Stimulated activated naive CD8-positive, alpha-beta T cell treated with anti-CD3 and anti-CD28 coated beads, Interleukin-15, Interleukin-2, amounts not matched to agents 100 U/mL and 50 U/mL, for 24 hours (primary cell): ENCODE data around the gene FARP1.

Source experiments
- ATAC-seq: fragments of 150-1000 bp; cut with Tn5 transposase; one replicate; pipeline ENCODE4 v1.10.0; 2021
- DNase-seq: peaks from one replicate; pipeline ENCODE4 v3.0.0; 2021

FARP1 gene

DNA sequence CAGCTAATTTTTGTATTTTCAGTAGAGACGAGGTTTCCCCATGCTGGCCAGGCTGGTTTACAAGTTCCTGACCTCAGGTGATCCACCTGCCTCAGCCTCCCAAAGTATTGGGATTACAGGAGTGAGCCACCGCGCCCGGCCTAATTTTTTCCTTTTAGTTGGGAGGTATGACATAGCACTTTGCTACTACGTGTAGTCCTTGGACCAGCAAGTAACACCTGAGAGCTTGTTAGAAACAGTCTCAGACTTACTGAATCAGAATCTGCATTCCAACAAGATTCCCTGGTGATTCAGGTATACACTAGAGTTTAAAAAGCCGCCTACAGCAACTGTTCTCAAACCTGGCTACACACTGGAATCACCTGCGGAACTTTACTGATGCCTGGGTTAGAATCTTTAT lies 1.8 kb upstream of the FARP1 start:
- ATAC-seq = no peak
- no peak for DNase-seq

DNA sequence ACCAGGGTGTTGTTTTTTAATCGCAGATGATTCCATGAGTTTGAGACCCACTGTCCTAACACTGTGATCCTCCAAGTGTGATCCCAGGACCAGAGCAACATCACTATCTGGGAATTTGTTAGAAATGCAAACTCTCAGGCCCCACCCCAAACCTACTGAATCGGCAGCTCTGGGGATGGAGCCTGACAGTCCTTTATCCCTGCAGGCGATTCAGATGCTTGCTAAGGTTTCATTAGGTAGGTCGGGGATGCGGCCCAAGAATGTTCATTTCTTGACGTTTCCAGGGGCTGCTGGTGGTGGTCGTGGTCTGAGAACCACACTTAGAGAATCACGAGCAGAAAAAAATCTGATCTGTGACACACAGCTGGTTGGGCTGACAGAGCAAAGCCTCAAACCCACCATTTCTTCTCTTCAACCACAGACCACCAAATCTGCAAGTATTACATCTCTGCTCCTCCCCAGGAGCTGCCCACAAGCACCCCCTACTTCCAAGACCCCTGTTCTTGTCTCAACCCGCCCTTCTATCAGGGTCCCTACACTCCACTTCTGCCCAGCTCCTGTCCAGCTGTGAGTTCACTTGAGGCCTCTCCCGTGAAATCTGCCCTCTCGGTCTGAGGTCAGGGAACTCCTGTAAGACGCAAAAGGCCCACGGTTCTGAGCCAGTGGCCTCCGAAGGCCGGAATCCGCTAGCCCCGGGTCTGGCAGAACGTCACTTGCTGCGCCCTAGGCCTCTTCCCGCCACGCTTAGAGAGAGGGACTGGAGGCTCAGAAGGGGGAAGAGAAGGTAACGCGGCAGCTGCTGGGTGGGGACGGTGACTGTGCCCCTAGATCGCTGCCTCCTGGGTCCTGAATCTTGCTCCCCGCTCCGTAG lies 1.1 kb upstream of the FARP1 start:
- no peak for DNase-seq
- no peak for ATAC-seq

DNA sequence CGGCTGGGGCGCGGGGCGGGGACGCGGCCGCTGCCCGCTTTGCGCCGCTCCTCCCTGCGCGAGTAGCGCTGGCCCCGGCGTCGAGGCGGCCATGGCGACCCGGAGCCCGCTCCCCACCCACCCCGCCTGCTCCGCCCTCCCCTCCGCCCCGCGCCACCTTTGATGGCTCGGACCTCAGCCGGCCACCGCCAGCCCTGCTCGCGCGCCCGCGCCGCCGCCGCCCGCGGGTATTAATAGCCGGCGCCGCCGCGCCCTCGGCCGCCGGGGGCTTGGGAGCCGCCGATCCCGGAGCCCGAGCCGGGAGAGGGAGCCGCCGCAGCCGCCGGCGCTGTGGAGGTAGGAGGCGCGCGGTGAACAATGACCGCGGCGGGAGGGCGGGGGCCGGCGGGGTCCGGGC lies 261 bp downstream of the FARP1 start:
- DNase-seq = no peak
- ATAC-seq = no peak

GRCh38 chr13:98143601-98144026 lies 720 bp downstream of the FARP1 start:
- DNase-seq (no peak), ATAC-seq (no peak)

DNA sequence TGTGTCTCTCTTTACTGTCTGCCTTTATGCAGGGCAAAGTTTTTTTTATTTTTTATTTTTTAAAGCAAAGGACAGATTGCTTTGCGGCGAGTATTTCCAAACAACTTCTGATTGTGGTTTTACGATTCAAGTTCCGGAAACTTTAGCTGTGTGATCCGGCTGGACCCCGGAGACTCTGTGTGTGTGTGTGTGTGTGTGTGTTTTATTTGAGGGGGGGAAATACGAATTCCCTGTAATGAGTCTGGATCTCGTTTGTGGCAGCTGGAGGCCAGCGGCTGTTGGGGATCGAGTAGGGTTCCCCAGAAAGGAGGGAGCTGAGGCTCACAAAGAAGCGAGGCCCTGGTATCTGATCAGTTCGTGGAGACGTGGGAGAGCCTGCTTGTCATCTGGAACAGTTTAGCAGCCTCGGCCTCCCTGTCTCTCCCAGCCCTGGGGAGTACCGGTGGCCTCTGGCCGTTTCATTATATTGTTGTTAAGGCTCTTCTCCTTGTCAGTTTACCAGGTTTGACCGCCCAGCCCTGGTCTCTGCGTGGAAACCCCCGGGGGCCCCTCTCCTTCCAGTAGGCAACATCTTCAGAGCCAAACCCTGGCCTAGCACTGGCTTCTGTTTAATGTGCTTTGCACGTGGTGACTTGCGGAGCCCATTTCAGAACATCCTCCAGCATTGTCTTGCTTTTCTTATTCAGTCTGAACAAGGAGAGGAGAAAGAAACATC lies 1.3 kb downstream of the FARP1 start:
- no peak for ATAC-seq
- no peak for DNase-seq

- ATAC-seq (no peak), DNase-seq (no peak)
Observed at GRCh38 chr13:98144801-98145350, 2.0 kb downstream of the FARP1 start.

- ATAC-seq (no peak), DNase-seq (no peak)
Observed at GRCh38 chr13:98147521-98147920, 4.6 kb downstream of the FARP1 start.

DNA sequence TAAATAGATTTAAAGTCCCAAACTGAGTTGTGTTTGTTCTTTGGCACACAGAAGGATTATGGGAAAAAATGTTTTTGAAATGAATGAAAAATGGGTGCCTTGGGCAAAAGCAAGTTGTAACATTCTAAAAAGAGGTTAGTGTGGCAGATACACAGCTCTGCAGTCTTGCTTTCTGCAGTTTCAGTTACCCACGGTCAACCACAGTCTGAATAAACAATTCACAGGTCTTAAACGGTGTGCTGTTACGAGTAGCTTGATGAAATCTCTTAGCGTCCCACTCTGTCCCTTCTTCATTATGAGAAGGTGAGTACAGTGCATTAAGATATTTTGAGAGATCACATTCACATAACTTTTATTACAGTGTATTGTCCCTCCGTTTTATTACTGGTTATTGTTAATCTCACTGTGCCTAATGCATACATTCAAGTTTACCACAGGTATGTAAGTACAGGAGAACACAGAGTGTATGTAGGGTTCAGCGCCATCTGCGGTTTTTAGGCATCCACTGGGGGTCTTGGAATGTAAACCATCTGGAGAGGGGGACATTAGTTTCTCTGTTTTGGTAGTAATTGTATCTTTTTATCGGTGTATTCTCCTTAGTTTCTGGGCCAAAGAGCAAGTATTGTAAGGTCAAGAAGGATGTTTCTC lies 8.1 kb downstream of the FARP1 start:
- no peak for ATAC-seq

GRCh38 chr13:98155475-98156109 lies 12.7 kb downstream of the FARP1 start:
- DNase-seq = no peak
- no peak for ATAC-seq

More for the DNA sequence above, 8.1 kb downstream of the FARP1 start:
- DNase-seq = no peak

DNA sequence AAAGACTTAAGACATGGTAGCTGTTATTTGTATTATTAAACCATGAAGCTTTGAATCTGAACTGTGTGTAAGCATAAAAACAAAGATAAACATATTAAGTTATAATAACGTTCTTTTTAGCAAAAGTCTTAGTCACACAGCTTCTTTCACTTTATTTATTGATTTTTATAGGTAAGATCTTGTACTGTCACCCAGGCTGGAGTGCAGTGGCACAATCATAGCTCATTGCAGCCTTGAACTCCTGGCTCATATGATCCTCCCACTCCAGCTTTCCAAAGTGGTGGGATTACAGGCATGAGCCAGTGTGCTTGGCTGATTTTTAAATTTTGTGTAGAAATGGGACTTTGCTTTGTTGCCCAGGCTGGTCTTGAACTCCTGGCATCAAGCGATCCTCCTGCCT lies 13.4 kb downstream of the FARP1 start:
- DNase-seq = no peak
- no peak for ATAC-seq

DNA sequence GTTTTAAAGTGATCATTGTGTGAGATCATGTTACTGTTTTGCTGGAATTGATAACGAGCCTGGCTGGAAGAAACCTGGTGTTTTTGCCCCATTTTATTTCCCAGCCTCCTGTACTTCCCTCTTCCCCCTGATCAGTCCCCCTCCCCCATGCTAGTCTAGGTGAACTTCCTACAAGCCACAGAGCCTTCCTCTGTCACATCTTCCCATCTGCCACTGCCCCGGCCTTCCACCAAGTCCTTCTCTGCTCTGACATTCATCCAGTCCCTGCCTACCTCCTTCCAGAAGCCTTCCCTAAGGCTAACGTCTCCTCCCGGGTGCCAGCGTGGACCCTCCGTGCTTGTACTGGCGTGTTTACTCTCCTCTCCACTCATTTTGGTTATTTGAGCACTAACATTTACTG lies 14.3 kb downstream of the FARP1 start:
- ATAC-seq = no peak
- DNase-seq = no peak

- DNase-seq (no peak), ATAC-seq (no peak)
Observed at GRCh38 chr13:98157609-98158008, 14.7 kb downstream of the FARP1 start.

- ATAC-seq = no peak
- DNase-seq = no peak
Observed at GRCh38 chr13:98158172-98158899, 15.4 kb downstream of the FARP1 start.

- no peak for ATAC-seq
- no peak for DNase-seq
Observed at GRCh38 chr13:98162935-98163334, 20.0 kb downstream of the FARP1 start.

DNA sequence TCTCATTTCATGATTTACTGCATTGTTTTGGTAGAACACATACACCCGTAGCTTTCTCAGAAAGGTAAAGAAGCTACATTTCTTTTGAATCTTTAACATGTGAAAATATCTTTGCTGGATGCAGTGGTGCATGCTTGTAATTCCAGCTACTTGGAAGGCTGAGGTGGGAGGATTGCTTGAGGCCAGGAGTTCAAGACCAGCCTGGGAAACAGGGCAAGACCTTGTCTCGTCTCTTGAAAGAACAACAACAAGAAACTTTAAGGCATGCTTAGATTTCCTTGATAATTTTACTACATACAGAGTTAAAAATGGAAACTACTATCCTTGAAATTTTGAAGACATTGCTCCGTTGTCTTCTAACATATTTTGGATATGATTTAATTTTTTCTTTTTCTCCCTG lies 26.4 kb downstream of the FARP1 start:
- DNase-seq = no peak
- ATAC-seq = no peak

- no peak for DNase-seq
Observed at GRCh38 chr13:98171900-98172589, 29.2 kb downstream of the FARP1 start.

DNA sequence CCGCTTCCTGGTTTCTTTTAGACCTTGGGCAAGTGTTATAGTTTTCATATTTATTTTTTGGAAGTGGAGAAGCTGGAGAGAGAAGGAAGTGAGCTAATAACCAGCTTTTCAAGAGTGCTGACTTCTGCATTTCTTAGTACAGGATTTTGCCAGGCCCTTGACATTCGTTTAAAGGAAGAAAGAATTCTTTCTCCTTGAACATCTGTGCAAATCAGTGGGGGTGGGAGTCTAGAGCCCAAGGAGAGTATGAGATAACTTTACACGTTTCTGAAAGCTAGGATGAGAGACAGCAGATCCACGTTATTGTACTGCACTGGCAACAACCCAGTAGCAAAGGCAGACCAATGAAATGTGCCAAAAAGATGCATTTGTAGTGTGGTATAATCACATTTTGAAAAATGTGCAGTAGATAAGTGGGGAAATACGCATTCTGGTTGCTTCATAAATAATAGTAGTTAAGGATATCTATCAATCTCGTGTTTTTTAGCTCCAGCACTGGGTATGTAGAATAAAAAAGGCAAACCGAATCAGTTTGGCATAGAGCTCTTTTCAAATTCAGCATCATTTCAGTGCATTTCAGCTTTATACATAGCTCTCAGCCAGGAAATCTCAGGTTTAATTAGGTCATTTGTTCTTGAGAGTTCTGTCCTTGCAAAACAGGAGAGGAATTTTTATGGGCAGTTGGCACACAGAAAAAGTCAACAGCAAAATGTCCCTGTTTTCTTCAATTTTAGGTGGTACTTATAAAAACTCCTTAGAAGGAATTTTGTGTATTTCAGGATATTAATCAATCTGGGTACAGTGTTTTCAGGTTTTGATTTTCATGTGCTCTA lies 29.9 kb downstream of the FARP1 start:
- ATAC-seq (no peak), DNase-seq (no peak)

More at GRCh38 chr13:98171900-98172589, 29.2 kb downstream of the FARP1 start:
- no peak for ATAC-seq

- ATAC-seq (no peak), DNase-seq (no peak)
Observed at GRCh38 chr13:98173431-98174152, 30.7 kb downstream of the FARP1 start.

DNA sequence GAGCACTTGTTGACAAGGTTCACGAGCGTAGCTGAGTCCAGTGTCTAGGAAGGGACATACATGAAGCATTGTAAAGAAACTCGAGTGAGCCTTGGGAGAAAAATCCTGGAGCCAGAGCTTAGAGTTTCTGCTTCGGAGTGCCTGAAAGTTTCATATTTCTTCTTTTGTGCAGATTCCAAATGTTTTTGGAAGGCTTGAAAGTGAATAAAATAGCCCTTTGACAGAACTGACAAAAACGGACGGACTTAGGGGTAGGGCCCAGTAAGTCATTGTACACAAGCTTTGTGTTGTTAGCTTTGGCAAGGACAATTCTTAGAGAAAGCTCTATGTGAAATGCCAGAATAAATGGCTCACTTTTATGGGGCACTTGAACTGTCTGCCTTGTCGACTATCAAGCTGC lies 31.4 kb downstream of the FARP1 start:
- DNase-seq (no peak), ATAC-seq (no peak)
